Measurements from ENCODE around the gene GCSAM. TPM values are rescaled to one million over a fixed set of nuclear protein-coding genes. Genes with fewer than 3 reads are reported as not detected.

GCSAM gene
- total RNA-seq, 1 experiment from 2014 or later: not detected

DNA sequence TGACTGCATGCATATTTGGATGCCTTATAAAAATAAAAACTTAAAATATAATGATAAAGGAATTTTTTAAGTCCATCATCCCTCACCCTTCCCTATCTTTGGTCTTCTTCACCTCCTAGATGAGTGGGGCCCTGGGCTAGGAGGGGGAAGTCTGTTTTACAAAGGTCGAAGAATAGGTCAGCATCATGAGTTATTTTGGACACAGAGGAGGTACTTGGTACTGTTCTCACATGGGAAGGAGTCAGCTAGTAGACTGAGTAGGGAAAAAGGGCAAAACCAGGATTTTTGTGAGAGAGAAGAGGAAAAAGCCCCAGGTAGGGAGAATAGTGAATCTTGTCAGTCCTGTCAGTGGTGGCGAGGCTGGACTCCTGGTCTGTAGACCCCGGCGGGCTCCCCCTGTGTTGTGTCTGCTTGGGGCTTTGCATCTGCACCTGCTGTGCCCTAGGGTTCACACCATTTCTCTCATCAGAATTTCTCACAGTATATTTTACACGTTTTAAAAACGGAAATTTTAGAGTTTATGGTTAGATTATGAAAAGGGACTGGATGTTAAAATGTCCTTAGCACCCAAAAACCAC lies 17.2 kb downstream of the GCSAM start:
- in situ Hi-C loops (cut with HindIII; ENCODE audit: low pct_unique_long_range_greater_than_20kb, low sequenced_read_pairs): no loop called here
- no peak for DNase-seq (ENCODE audit: low read depth)

DNA sequence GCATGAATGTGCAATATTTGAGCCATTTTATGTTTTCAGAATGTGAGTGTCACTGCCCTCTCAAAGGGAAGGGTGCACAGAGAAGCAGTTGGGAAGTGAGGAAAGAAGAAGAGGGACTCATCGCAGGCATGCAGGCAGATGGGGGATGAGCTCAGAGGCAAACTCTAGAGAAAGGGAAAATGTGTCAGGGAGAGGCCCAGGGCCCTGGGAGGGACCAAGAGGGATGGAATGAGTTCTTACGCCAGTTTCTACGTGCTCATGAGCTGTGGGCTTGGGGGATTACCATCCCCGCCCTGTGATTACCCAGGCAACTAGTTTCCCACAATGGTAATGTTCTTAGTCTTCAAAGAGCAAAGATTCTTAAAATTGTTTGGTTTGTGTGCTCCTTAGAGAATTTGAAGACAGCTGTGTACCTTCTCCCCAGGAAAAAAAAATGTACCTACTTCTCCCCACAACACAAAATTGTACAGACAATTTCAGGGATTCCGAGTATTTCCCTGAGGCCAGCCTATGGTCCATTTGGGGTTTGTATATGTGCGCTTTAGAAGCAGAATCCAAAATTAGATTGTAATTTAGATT lies 17.8 kb downstream of the GCSAM start:
- in situ Hi-C loops (cut with HindIII; ENCODE audit: low pct_unique_long_range_greater_than_20kb, low sequenced_read_pairs): no loop called here
- no peak for DNase-seq (ENCODE audit: low read depth)

DNA sequence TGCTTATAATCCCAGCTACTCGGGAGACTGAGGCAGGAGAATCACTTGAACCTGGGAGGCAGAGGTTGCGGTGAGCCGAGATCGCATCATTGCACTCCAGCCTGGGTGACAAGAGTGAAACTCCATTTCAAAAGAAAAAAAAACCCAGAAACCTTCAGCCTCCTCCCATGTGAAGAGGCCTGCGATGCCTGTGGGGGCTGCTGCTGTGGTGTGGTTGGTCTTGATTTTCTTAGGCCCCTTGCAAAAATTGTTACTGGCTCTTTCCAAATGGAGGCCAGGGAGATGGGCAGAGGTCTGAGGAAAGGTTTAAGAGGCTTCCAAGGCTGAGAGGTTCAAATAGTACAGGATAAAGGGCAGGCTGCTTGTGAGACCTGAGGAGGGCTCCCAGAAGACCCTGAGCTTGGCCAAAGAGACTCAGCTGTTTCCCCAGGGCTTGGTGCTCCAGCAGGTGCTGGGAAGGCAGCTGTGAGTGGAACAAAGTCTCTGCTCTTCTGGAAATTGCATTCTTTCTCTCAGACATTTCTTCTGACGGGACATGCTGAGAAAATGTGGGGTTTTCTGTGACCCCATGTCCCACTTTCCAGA lies 18.4 kb downstream of the GCSAM start:
- in situ Hi-C loops (cut with HindIII; ENCODE audit: low pct_unique_long_range_greater_than_20kb, low sequenced_read_pairs): no loop called here
- DNase-seq (ENCODE audit: low read depth): no peak

DNA sequence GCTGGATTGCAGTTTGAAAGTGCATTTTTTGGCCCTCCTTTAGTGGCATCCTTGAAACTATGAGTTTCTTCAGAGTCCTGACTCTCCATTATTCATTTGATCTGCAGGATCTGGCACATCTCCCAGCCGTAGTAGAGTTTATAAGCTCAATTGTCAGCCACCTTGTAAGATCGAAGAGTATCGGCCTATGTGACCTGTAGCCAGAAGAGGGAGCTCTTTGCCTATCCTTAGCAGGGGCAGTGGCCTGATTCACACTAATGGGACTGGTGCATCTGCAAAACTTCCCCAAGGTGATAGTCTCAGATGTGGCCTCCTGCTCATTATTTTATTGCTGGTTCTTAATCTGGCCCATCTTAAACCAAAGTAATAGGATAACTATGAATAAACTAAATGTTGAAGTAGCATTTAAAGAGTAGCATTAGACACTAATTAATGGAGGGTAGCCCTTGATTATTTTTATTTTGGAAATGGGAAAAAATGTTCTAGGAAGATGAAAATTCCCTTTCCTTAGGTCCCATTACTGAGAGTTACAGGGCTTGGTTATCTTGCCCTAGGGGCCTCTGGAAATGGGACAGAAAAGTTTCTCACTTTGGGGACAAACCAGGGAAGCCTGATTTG lies 21.2 kb downstream of the GCSAM start:
- in situ Hi-C loops (cut with HindIII; ENCODE audit: low pct_unique_long_range_greater_than_20kb, low sequenced_read_pairs): no loop called here
- DNase-seq (ENCODE audit: low read depth): no peak

DNA sequence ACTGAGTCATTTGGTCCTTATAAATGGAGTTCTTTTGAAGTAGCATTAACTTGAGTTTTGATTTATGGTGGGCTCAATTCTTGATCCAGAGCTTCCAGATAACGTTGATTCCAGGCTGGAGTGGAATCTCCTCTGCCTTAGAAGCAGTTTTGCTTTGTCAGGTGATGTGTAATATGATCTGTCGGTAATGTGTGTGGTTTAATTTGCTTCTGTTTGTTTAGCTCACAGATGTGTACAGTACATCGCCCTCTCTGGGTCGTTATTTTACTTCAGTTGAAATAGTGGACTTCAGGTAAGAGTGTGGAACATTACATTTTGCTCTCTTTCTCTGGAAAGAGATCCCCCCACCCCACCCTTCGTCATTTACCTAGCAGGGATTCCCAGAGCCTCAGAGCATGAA lies 23.7 kb downstream of the GCSAM start:
- DNase-seq (ENCODE audit: low read depth): no peak
- in situ Hi-C loops (cut with HindIII; ENCODE audit: low pct_unique_long_range_greater_than_20kb, low sequenced_read_pairs): no loop called here

DNA sequence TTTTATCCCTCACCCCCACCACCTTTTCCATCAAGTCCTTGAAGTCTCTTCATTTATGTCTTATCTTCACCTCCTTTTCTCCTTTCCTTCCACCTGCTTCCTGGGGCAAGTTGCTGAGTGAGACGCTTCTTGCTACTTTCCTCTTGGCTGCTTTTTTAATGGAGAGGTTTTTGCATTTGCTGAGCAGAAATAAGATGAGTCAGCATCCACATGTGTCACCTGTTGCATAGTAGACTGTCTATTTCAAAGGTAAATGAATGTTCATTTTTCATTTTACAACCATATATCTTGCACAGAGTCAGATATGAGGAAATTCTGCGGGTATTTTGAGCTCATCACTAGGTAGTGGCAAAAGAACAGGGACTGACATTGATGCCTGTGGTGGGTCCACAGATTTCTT lies 28.3 kb downstream of the GCSAM start:
- DNase-seq (ENCODE audit: low read depth): no peak
- in situ Hi-C loops (cut with HindIII; ENCODE audit: low pct_unique_long_range_greater_than_20kb, low sequenced_read_pairs): no loop called here

DNA sequence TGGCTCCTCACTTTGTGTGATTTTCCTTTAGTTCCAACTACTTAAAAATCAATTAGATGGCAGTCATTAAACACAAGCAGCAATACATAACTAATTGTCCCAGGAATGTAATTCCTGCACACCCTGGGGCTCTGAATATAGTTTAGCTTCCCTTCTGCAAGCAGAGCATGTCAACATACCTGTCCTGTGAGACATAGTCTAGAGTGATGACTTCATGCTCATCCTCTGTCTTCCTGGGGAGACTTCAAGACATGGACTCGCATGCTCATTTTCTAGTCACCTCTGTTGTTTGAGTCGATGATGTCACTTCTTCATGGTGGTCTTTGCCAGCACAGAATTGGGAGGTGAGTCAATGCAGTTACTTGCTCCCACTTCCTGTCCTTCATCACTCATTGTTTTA lies 31.1 kb downstream of the GCSAM start:
- DNase-seq (ENCODE audit: low read depth): peak; percentile 51

DNA sequence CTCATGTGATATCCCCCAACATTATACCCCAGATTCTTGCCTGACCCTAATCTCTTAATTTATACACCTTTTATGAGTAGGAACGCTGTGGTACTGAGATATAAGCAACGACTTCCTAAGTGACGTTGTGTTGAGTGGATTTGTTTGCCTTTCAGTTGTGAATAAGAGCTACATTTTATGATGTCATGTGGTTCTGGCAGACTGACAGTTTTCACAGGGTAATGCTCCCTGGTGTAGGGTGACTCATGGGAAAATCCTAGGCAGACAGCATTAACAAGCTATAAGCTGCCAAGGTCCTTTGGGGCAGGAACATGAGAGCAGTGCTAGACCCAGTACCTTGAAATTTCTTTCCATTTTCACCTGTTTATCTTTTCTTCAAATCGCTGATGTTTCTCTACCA lies 35.7 kb downstream of the GCSAM start:
- in situ Hi-C loops (cut with HindIII; ENCODE audit: low pct_unique_long_range_greater_than_20kb, low sequenced_read_pairs): no loop called here

More for the DNA sequence above, 31.1 kb downstream of the GCSAM start:
- in situ Hi-C loops (cut with HindIII; ENCODE audit: low pct_unique_long_range_greater_than_20kb, low sequenced_read_pairs): no loop called here

DNA sequence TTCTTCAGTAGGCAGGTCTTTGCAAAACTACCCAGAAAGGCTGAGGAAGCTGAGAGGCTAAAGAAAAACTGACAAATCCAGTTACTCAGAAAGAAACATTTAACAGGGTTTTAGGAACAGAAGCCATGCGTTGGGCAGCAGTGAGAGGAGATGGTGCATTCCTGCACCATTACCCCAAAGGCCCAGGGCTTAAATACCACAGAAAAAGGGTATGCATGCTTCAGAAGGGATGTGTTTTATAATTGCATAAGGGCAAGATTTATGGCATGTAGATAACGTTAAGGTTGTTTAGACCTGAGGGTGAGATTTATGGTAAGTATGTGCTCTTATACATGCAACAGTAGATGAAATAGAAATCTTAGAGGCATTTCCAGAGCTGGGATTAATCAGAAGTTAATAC lies 36.9 kb downstream of the GCSAM start:
- in situ Hi-C loops (cut with HindIII; ENCODE audit: low pct_unique_long_range_greater_than_20kb, low sequenced_read_pairs): no loop called here
- DNase-seq (ENCODE audit: low read depth): no peak

More for the DNA sequence above, 35.7 kb downstream of the GCSAM start:
- DNase-seq (ENCODE audit: low read depth): peak; percentile 84

DNA sequence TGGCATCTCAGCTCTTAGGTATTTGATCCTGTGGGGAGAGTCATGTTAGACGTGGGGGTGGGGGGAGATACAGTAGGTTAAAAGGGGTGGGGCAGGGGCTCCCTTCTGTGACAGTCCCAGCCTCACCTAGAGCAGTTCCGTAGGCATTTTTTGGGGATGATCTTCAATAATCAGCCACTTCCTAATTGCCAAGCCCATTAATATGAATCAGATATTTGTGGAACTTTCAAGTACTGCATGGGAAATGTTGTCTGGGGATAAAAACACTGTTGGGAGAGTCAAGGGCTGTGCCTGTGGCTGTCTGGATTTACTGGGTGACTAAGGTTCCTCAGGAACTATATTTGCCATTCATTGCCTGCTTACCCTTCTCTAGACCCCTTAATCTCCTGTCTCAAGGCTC lies 37.3 kb downstream of the GCSAM start:
- no peak for DNase-seq (ENCODE audit: low read depth)
- in situ Hi-C loops (cut with HindIII; ENCODE audit: low pct_unique_long_range_greater_than_20kb, low sequenced_read_pairs): no loop called here

DNA sequence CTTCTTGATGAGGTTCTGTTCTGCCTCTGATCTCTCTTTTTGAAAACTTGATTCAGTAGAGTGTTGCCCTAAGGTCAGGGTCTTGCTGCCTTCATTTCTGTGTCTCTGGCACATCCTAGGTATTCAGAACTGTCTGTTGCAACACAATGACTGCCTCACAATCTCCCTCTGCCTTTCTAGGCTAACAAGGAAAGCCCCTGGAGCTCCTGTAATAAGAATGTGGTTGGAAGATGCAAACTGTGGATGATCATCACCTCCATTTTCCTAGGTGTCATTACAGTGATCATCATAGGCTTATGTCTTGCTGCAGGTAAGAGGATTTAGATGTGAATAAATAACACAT lies 39.9 kb downstream of the GCSAM start:
- in situ Hi-C loops (cut with HindIII; ENCODE audit: low pct_unique_long_range_greater_than_20kb, low sequenced_read_pairs): no loop called here
- DNase-seq (ENCODE audit: low read depth): no peak

DNA sequence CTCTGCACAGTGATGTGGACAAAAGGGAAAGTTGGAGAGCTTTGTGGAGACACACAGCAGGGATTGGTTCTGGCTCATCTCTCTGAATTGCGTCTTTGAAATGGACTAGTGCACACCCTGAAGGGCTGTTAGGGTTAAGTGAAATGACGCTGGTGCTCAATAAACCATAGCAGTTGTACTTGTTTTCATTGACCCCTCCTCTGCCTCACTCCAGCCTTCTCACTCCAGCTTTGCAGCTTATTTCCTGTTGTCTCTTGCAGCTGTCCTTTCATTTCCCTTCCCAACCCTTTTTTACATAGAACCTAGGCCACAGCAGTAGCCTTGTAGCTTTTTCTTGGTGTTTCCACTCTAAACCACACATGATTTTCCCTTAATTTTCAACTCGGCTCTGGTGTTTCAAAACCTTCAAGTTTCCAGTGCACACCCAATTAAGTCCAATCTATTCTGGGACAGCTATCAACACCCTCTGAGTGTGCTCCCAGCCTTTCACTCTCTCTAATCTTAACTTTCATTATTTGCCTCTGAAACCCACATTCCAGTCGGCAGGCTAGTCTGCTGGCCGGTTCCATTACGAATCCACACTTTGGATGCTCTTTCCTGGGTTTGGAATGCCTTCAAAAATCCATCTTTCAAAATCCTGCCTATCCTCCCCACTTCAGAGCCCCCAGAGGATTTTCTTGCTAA lies 40.4 kb downstream of the GCSAM start:
- in situ Hi-C loops (cut with HindIII; ENCODE audit: low pct_unique_long_range_greater_than_20kb, low sequenced_read_pairs): no loop called here
- DNase-seq (ENCODE audit: low read depth): peak; percentile 70

DNA sequence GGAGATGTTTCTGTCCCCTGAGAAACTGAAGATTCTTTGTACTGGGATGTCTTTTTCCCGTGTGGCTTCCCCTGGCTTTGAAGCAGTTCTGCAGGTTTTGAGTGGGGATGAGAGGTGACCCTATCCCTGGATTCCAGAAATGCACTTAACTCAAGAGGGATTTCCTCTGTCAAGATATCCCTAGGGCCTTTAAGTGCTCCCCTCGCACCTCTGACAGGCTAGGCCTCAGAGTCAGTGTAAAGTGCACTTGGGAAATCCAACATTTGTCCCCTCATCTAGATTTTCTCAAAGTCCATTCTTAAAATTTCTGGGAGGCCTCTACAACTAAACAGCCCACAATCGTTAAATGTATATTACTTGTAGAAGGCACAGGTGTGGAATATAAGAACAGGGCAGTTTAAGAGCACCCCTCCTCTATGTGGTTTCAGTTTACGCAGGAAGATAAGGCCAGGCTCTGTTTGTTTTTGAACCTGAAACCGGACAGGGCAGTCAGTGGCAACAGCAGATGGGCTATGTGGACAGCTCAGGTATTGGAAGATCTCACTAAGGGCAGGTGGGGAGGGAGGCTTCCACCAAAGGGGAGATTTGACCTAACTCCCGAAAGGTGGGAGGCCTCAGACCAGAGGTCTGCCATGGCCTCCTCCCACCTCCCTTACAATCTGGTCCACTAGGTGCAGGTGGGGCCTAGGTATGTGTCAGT lies 42.0 kb downstream of the GCSAM start:
- DNase-seq (ENCODE audit: low read depth): no peak
- in situ Hi-C loops (cut with HindIII; ENCODE audit: low pct_unique_long_range_greater_than_20kb, low sequenced_read_pairs): no loop called here

DNA sequence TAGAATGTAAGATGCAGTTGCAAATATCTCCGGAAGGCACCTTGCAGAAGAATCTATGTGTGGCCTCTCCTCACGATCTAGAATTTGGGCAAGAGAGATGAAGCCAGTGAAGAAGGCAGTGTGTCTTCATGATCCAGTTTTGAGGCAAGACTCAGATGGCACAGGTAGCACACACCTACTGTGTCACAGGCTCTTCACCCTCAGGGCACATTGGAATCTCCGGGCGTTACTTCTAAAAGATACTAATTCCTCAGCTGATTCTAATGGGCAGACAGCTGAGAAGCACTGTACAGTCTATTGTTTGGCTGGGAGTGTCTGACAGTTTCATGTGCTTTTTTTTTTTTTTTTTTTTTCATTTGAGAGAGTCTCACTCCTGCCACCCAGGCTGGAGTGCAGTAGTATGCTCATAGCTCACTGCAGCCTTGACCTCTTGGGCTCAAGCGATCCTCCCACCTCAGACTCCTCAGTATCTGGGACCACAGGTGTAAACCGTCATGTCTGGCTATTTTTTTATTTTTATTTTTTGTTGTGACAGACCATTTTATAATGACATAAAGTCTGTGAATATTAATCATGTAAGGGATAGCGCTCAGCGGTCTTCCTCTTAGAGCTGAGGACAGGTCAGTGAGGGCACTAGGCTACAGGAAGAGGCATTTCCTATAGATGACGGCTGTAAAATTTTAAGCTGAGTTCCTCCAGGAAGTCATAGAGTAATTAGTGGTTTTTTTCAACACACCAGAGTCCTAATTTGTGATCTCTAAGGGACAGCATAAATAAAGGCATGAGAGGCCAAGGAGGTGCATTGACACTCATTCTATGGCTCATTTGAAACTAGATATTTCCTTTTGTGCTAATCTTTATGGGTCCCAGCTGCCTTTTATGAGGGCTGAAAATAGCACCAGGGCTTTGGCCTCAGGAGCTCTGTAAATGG lies 42.8 kb downstream of the GCSAM start:
- DNase-seq (ENCODE audit: low read depth): no peak
- in situ Hi-C loops (cut with HindIII; ENCODE audit: low pct_unique_long_range_greater_than_20kb, low sequenced_read_pairs): no loop called here

DNA sequence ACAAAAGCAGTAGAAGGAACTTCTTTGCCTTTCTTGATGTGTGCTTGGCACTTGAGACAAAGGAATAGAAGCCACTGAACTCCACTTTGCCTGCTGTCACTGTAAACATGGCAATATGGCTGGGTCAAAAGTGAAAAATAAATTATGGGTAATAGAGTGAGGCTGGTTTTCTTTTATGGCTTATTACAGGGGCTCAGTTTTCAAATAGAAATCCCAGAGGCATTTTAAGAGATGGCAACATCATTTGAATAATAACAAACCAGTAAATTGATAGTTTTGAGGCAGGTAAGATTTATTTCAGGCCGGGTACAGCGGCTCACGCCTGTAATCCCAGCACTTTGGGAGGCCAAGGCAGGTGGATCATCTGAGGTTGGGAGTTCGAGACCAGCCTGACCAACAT lies 44.1 kb downstream of the GCSAM start:
- DNase-seq (ENCODE audit: low read depth): no peak
- in situ Hi-C loops (cut with HindIII; ENCODE audit: low pct_unique_long_range_greater_than_20kb, low sequenced_read_pairs): no loop called here

DNA sequence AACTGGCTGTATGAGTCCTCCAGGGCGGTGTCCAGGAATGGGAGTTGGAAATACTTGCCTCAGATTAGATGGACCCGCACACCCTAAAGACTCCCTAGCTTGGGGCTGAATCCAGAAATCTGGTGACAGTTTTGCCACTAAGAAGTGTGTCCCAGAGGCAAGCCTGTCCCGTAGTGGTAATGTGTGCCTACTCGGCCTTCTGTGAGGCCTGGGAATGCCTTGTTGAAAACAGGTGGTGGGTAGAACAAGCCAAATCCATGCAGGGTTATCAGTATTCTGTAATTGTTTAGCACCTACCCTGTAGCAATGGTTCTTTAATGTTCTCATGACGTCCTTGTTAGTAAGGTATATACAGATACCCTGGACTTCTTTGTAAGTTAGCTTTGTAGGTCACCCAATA lies 45.3 kb downstream of the GCSAM start:
- DNase-seq (ENCODE audit: low read depth): no peak
- in situ Hi-C loops (cut with HindIII; ENCODE audit: low pct_unique_long_range_greater_than_20kb, low sequenced_read_pairs): no loop called here

DNA sequence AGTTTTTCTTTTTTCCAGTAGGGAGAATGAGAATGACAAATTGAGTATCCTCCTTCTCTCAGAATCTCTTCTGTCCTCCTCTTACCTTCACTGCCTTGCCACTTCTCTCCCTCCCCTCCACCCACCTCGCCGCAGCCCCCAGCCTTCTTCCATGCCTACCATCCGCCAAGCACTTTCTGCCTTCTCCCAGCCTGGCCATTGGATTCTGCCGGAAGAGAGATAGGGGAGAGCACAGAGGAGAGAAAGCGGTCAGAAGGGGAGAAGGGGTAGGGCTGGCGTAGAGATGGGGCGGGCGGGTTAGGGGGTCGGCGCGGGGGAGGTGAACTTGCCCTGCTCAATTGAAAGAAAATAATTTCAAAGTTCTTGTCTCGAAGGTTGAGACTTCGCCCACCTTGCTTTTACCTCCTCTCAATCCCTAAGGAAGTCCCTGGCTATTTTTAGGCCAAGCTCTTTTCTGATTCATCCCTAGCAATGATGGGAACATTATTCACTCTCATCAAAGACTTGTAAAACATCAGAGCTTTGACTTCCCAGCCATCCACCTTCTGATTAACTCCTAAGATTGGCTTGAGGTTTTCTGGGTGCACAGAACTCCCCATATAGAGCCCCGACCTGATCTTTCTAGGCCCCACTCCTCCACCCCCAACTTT lies 46.0 kb downstream of the GCSAM start:
- in situ Hi-C loops (cut with HindIII; ENCODE audit: low pct_unique_long_range_greater_than_20kb, low sequenced_read_pairs): no loop called here
- no peak for DNase-seq (ENCODE audit: low read depth)
